ENCODE results near the gene TGM3.

Gene TGM3

GRCh38 chr20:2292416-2293110, 3.2 kb upstream of the TGM3 start:
- Histone ChIP-seq H2AFZ (ENCODE audit: low read length) (no peak overlapping the region), H3F3A (ENCODE audit: insufficient read depth, low read length) (no peaks in the 10 kb centered on the region), H3K79me2 (ENCODE audit: insufficient read depth, low read length) (no peaks in the 10 kb centered on the region), H4K20me1 (ENCODE audit: insufficient read depth, low read length) (no peaks in the 10 kb centered on the region), H3K9me3 (ENCODE audit: low read length) (no peaks in the 10 kb centered on the region), H3K4me1 (ENCODE audit: insufficient read depth, low read length, severe bottlenecking) (peaks cover 6% of the 10 kb centered on the region), H3K9me2 (ENCODE audit: low read depth, low read length) (no peaks in the 10 kb centered on the region), H3K27ac (ENCODE audit: low read depth, low read length, poor library complexity, severe bottlenecking) (no peak overlapping the region), H3K4me2 (ENCODE audit: low read length) (no peak overlapping the region), H3K4me3 (ENCODE audit: low read depth, low read length, poor library complexity, severe bottlenecking) (no peak overlapping the region), H3K27me3 (ENCODE audit: insufficient read depth, low read length) (no peaks in the 10 kb centered on the region; the same call in none of the 2 replicates), H3K9ac (ENCODE audit: low read length) (no peak overlapping the region), H3K36me3 (ENCODE audit: insufficient read depth, low read length) (no peaks in the 10 kb centered on the region)
- TF ChIP-seq CTCF (IDR thresholded peaks at IDR 0.05; ENCODE audit: low read length) (no peak), EZH2 (IDR thresholded peaks at IDR 0.05; ENCODE audit: borderline replicate concordance, low read length) (no peak)

GRCh38 chr20:2293486-2293885, 2.3 kb upstream of the TGM3 start:
- H3F3A ChIP-seq (ENCODE audit: insufficient read depth, low read length): no peaks in the 10 kb centered on the region
- no peak overlapping the region for H3K9ac ChIP-seq (ENCODE audit: low read length)
- no peak for TF ChIP-seq CTCF (IDR thresholded peaks at IDR 0.05; ENCODE audit: low read length)
- TF ChIP-seq EZH2 (IDR thresholded peaks at IDR 0.05; ENCODE audit: borderline replicate concordance, low read length): no peak
- H3K79me2 ChIP-seq (ENCODE audit: insufficient read depth, low read length): no peaks in the 10 kb centered on the region
- no peaks in the 10 kb centered on the region for H3K9me3 ChIP-seq (ENCODE audit: low read length)
- peaks cover 6% of the 10 kb centered on the region for H3K4me1 ChIP-seq (ENCODE audit: insufficient read depth, low read length, severe bottlenecking)
- no peaks in the 10 kb centered on the region for H4K20me1 ChIP-seq (ENCODE audit: insufficient read depth, low read length)
- H3K27ac ChIP-seq (ENCODE audit: low read depth, low read length, poor library complexity, severe bottlenecking): no peak overlapping the region
- H3K27me3 ChIP-seq (ENCODE audit: insufficient read depth, low read length): no peaks in the 10 kb centered on the region; the same call in none of the 2 replicates
- H3K4me2 ChIP-seq (ENCODE audit: low read length): no peak overlapping the region
- no peaks in the 10 kb centered on the region for H3K36me3 ChIP-seq (ENCODE audit: insufficient read depth, low read length)
- H3K4me3 ChIP-seq (ENCODE audit: low read depth, low read length, poor library complexity, severe bottlenecking): no peak overlapping the region
- H2AFZ ChIP-seq (ENCODE audit: low read length): no peak overlapping the region
- H3K9me2 ChIP-seq (ENCODE audit: low read depth, low read length): no peaks in the 10 kb centered on the region

- H3K4me2 ChIP-seq (ENCODE audit: low read length): no peak overlapping the region
- H3K27me3 ChIP-seq (ENCODE audit: insufficient read depth, low read length): no peaks in the 10 kb centered on the region; the same call in none of the 2 replicates
- no peak overlapping the region for H3K27ac ChIP-seq (ENCODE audit: low read depth, low read length, poor library complexity, severe bottlenecking)
- H3K9me2 ChIP-seq (ENCODE audit: low read depth, low read length): no peaks in the 10 kb centered on the region
- H3K36me3 ChIP-seq (ENCODE audit: insufficient read depth, low read length): no peaks in the 10 kb centered on the region
- no peaks in the 10 kb centered on the region for H3F3A ChIP-seq (ENCODE audit: insufficient read depth, low read length)
- TF ChIP-seq CTCF (IDR thresholded peaks at IDR 0.05; ENCODE audit: low read length) (no peak), EZH2 (IDR thresholded peaks at IDR 0.05; ENCODE audit: borderline replicate concordance, low read length) (no peak)
- H3K9me3 ChIP-seq (ENCODE audit: low read length): no peaks in the 10 kb centered on the region
- no peaks in the 10 kb centered on the region for H4K20me1 ChIP-seq (ENCODE audit: insufficient read depth, low read length)
- H3K79me2 ChIP-seq (ENCODE audit: insufficient read depth, low read length): no peaks in the 10 kb centered on the region
- no peak overlapping the region for H2AFZ ChIP-seq (ENCODE audit: low read length)
- no peak overlapping the region for H3K4me3 ChIP-seq (ENCODE audit: low read depth, low read length, poor library complexity, severe bottlenecking)
- H3K4me1 ChIP-seq (ENCODE audit: insufficient read depth, low read length, severe bottlenecking): peaks cover 5% of the 10 kb centered on the region
- no peak overlapping the region for H3K9ac ChIP-seq (ENCODE audit: low read length)
These were observed 1.8 kb upstream of the TGM3 start for GRCh38 chr20:2293971-2294370.
